PC-9 (cell line): ENCODE measurements around the gene CWC27. TPM values are rescaled to one million over a fixed set of nuclear protein-coding genes. Genes with fewer than 3 reads are reported as not detected.

Experiments used
- BruUV-seq: library from RNA; stranded (reverse); fragments of 400-500 nt; replicated peaks from 2 replicates; lab custom pipeline; 2021; lab: Mats Ljungman, UMichigan
- CTCF ChIA-PET: fragments of 300-600 bp; sonication (Branson Sonifier 250); formaldehyde crosslinking; loops from one replicate; lab custom pipeline; 2022; ENCODE audit warnings: antibody characterized with exemption; lab: Charles Lee
- POLR2A ChIA-PET: fragments of 300-600 bp; sonication (Branson Sonifier 250); formaldehyde crosslinking; loops from one replicate; lab custom pipeline; 2022; ENCODE audit warnings: antibody characterized with exemption; ENCODE audit not compliant: unreplicated experiment; lab: Charles Lee
- DNase-seq, 2 experiments: peaks; one replicate each; pipeline versions ENCODE4 v3.0.0 to v3.0.0-alpha.2; 2015 to 2022; ENCODE audit warnings: mixed read lengths in 1 of 2
- H2AFZ ChIP-seq: fragments of 200-600 bp; sonication (generic); 2 replicates; pipeline ENCODE4 v1.8.1; 2017; ENCODE audit warnings: antibody characterized with exemption
- H3F3A ChIP-seq: fragments of 200-600 bp; sonication (generic); 2 replicates; pipeline ENCODE4 v1.8.1; 2017; ENCODE audit warnings: antibody characterized with exemption, mild to moderate bottlenecking, low read depth; ENCODE audit not compliant: insufficient read depth
- H3K27ac ChIP-seq: fragments of 200-600 bp; sonication (generic); 2 replicates; pipeline ENCODE4 v1.6.1; 2016; ENCODE audit warnings: mixed run types
- H3K27me3 ChIP-seq: fragments of 200-600 bp; sonication (generic); 2 replicates; pipeline ENCODE4 v1.6.1; 2016; ENCODE audit warnings: low read depth, mixed run types; ENCODE audit not compliant: insufficient read depth
- H3K36me3 ChIP-seq: fragments of 200-600 bp; sonication (generic); 2 replicates; pipeline ENCODE4 v1.6.1; 2016; ENCODE audit warnings: low read depth, mixed run types
- H3K4me1 ChIP-seq: fragments of 200-600 bp; sonication (generic); replicated peaks from 2 replicates; pipeline ENCODE4 v1.6.1; 2016; ENCODE audit warnings: mixed run types; ENCODE audit not compliant: insufficient read depth
- H3K4me2 ChIP-seq: fragments of 200-600 bp; sonication (generic); 2 replicates; pipeline ENCODE4 v1.6.1; 2017; ENCODE audit warnings: mixed run types
- H3K4me3 ChIP-seq: fragments of 200-600 bp; sonication (generic); 2 replicates; pipeline ENCODE4 v1.6.1; 2016; ENCODE audit warnings: mixed run types
- H3K79me2 ChIP-seq: fragments of 200-600 bp; sonication (generic); 2 replicates; pipeline ENCODE4 v1.6.1; 2017; ENCODE audit warnings: low read depth, mixed run types
- H3K9me2 ChIP-seq: fragments of 200-600 bp; sonication (generic); 2 replicates; pipeline ENCODE4 v1.8.1; 2017; ENCODE audit warnings: mild to moderate bottlenecking; ENCODE audit not compliant: insufficient read depth
- H3K9me3 ChIP-seq: fragments of 200-600 bp; sonication (generic); 2 replicates; pipeline ENCODE4 v1.8.1; 2016; ENCODE audit warnings: low read depth; ENCODE audit not compliant: insufficient read depth
- H4K20me1 ChIP-seq: fragments of 200-600 bp; sonication (generic); 2 replicates; pipeline ENCODE4 v1.8.1; 2017; ENCODE audit not compliant: insufficient read depth
- EZH2 ChIP-seq: fragments of 200-600 bp; sonication (generic); IDR thresholded peaks from 2 replicates; pipeline ENCODE4 v1.8.0; 2017; ENCODE audit warnings: antibody characterized with exemption, low read depth
- intact Hi-C: fragments of 100-400 bp; cut with micrococcal nuclease; formaldehyde crosslinking; loops from one replicate; pipeline ENCODE4 v1.10.0; 2022; ENCODE audit not compliant: unreplicated experiment
- total RNA-seq: library from RNA; stranded (reverse); gene quantifications from 2 replicates; pipeline ENCODE4 v1.2.3, GENCODE V29; 2021
- TF ChIP-seq, protein P1 (sequence below): fragments of 200-600 bp; sonication (generic); conservative IDR thresholded peaks from 2 replicates; pipeline ENCODE4 v1.6.1; 2017; ENCODE audit warnings: mixed run types, antibody characterized with exemption, mild to moderate bottlenecking, moderate library complexity

The CWC27 gene
- total RNA-seq, 1 experiment from 2014 or later = 24.1 TPM

DNA sequence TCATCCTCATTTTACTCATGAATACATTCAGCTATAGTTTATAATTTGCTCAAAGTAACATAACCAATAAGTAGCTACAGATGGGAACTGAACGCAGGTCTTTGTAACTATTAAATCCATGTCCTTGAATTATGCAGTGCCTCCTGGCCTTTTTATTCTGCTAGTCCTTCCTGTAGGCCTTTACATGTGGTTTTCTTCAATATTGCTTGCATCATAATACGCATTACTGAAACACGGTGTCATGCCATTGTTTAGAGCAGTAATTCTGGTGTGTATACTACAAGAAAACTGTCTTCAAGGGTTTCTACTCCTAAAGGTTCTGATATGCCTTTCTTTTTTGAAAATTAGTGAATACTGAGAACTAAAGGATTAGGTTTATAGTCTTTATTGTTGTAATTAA is 20.7 kb downstream of the CWC27 start:
- ChIA-PET CTCF (no interaction called here), POLR2A (interaction anchor here (0.7 kb wide), 1 partner anchor 18 kb away, joined by 3 read pairs; no protein-coding TSS in a partner anchor)
- Histone ChIP-seq H3K79me2 (0 out of 2 replicates have a peak, but pooled peaks cover 3% of the 10 kb centered on the region), H3K9me2 (no peaks in the 10 kb centered on the region), H3K4me2 (no peak overlapping the region), H3K9me3 (no peaks in the 10 kb centered on the region), H3K4me1 (no peaks in the 10 kb centered on the region), H4K20me1 (0 out of 2 replicates have a peak, but pooled peaks cover 4% of the 10 kb centered on the region), H3F3A (no peaks in the 10 kb centered on the region), H2AFZ (no peak overlapping the region), H3K36me3 (peaks cover 10% of the 10 kb centered on the region), H3K4me3 (no peak overlapping the region), H3K27ac (no peak overlapping the region), H3K27me3 (no peaks in the 10 kb centered on the region)
- DNase-seq = no peak
- TF ChIP-seq EZH2 = no peak
- TF ChIP-seq, protein P1, sequence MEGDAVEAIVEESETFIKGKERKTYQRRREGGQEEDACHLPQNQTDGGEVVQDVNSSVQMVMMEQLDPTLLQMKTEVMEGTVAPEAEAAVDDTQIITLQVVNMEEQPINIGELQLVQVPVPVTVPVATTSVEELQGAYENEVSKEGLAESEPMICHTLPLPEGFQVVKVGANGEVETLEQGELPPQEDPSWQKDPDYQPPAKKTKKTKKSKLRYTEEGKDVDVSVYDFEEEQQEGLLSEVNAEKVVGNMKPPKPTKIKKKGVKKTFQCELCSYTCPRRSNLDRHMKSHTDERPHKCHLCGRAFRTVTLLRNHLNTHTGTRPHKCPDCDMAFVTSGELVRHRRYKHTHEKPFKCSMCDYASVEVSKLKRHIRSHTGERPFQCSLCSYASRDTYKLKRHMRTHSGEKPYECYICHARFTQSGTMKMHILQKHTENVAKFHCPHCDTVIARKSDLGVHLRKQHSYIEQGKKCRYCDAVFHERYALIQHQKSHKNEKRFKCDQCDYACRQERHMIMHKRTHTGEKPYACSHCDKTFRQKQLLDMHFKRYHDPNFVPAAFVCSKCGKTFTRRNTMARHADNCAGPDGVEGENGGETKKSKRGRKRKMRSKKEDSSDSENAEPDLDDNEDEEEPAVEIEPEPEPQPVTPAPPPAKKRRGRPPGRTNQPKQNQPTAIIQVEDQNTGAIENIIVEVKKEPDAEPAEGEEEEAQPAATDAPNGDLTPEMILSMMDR = no peak
- BruUV-seq = no TSS peak
- intact Hi-C loops = no loop called here

DNA sequence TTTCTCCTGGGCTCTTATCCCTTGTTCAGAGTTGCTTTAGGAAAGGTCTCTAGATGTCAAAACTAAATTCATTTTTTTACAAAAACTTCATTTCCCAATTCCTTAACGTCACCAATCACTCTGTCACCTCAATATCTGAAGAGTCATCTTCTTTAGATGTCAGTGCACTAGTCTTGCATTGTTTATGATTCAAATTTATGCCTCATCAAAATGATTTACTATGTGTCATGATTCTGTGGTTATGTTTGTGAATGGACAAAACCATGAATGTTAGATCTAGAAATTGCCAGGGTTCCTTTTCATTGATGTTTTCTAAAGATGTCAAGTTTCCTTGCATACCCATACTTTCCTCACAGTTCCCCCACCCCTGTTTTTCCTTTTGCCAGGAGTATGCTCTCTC is 21.5 kb downstream of the CWC27 start:
- Histone ChIP-seq H3K4me2 (no peak overlapping the region), H3K79me2 (no peaks in the 10 kb centered on the region), H3K9me2 (no peaks in the 10 kb centered on the region), H3K27ac (no peak overlapping the region), H3K4me1 (no peaks in the 10 kb centered on the region), H3K27me3 (no peaks in the 10 kb centered on the region), H3F3A (no peaks in the 10 kb centered on the region), H3K9me3 (no peaks in the 10 kb centered on the region), H3K36me3 (peaks cover 7% of the 10 kb centered on the region), H2AFZ (no peak overlapping the region), H4K20me1 (0 out of 2 replicates have a peak, but pooled peaks cover 4% of the 10 kb centered on the region), H3K4me3 (no peak overlapping the region)
- TF ChIP-seq, protein P1 = no peak
- no peak for TF ChIP-seq EZH2
- CTCF ChIA-PET = no interaction called here
- no TSS peak for BruUV-seq
- intact Hi-C loops = no loop called here
- POLR2A ChIA-PET = no interaction called here
- no peak for DNase-seq

DNA sequence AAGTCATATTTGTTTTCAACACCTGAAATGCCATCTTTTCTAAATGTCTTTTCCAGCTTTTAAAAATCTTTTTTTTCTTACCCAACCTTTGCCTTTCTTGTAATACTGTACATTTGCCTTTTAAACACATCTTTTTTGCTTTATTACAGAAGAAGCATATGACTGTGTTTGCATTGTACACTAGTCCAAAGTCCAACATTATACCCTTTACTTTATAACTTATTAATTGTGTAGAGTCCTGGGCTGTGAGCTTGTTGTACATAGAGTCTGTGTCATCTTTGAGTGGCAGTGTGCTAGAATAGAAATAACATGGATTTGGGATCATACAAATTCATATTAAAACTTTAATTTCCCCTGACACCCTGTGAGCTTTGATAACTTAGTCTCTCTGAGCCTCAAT is 23.7 kb downstream of the CWC27 start:
- Histone ChIP-seq H3K4me1 (no peaks in the 10 kb centered on the region), H3K4me2 (no peak overlapping the region), H3K9me2 (no peaks in the 10 kb centered on the region), H4K20me1 (no peaks in the 10 kb centered on the region), H3K9me3 (no peaks in the 10 kb centered on the region), H3K4me3 (no peak overlapping the region), H3K27me3 (no peaks in the 10 kb centered on the region), H3K79me2 (no peaks in the 10 kb centered on the region), H3F3A (no peaks in the 10 kb centered on the region), H3K27ac (no peak overlapping the region), H3K36me3 (no peaks in the 10 kb centered on the region), H2AFZ (no peak overlapping the region)
- intact Hi-C loops = no loop called here
- no TSS peak for BruUV-seq
- no peak for DNase-seq
- ChIA-PET POLR2A (no interaction called here), CTCF (no interaction called here)
- TF ChIP-seq, protein P1 = no peak
